GM12872 (cell line): ENCODE data around the gene HDHD3.

Experiments
- CTCF ChIP-seq: IDR thresholded peaks from 3 replicates; pipeline ENCODE4 v1.5.1; 2011; ENCODE audit warnings: low read depth, mild to moderate bottlenecking, low read length, moderate library complexity; ENCODE audit not compliant: insufficient read depth

HDHD3 gene

GRCh38 chr9:113409481-113409880, 32.7 kb upstream of the HDHD3 start:
- TF ChIP-seq CTCF, result no peak

GRCh38 chr9:113406873-113407511, 30.2 kb upstream of the HDHD3 start:
- peak; percentile 91 for TF ChIP-seq CTCF

DNA sequence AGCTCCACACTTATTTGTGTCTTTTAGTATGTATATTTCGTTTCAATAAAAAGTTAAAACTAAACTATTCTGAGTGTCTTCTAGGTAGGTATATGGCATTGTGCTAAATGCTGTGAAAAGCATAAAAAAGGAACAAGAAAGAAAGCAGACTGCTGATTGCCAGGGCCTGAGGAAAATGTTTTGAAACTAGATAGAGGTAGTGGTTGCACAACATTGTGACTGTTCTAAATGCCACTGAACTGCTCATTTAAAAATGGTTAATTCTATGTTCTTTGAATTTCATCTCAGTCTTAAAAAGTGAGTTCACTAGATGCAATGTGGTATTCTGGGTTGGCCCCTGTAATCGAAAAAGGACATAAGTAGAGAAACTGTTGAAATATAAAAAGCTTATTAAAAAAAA, 26.9 kb upstream of the HDHD3 start:
- TF ChIP-seq CTCF, result no peak

DNA sequence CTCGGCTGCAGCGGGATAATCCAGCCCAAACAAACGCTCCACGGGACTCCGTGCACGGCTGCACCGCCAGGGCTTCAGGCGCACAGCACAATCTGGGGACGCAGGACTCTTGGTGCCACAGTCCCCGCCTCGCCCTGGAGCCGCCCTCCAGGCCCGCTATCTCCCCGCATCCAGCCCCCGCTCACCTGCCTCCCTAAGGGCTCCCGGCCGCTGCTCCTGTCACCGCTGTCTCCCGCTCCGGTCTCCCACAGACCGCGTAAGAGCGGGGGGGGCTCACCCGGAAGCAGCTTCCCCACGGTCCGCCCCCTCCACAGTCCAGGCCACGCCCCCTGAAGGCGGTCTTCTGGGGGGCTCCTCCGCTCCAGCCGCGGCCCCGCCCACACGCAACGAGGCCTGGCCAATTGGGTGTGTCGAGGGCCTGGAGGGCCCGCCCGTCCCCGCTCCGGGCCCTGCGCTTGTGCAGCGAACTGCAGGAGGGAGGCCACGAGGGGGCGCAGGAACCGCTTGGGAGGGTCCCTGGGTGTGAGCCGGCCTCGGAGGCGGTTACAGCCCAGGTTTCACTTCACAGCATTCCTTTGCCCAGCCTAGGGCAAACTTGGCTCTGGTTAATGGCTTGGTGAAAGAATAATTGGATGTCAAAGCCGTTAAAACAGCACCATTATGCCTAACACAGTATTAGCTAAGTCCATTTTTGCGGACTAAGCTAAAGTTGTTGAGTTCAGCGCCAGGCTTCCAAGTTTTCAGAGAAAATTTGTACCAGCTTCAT, 24.4 kb upstream of the HDHD3 start, which contains the start of gene ALAD:
ALAD (minus strand) TSS at position 258 of the 766 bp plus-strand sequence. CDS start 7,725 bp downstream, outside the sequence.
- TF ChIP-seq CTCF, result peak; percentile 94

DNA sequence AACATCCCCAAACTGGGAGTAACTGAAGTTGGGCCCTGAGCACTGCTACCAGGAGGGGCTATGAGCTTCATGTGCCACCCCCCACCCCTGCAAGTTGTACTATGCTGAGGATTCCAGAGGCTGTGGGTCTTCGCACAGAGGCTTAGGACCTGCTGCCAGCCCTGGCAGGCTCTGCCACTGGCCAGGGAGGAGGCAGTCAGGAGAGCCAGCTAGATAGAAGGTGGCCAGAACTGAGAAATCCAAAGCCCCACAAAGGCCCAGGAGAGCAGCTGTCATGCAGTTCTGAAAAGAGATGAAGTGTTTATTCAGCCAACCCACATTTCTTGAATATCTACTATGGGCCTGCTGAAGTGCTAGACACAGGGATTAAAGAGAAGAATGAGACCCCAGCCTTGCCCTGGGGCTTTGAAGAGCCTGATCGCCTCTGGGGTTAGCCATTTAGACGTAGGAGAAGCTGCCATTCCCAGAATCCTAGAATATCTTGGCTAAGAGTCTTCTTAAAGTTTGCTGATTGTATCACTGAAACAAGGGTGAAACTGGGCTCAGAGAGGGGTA, 22.9 kb upstream of the HDHD3 start:
- TF ChIP-seq CTCF, result no peak

DNA sequence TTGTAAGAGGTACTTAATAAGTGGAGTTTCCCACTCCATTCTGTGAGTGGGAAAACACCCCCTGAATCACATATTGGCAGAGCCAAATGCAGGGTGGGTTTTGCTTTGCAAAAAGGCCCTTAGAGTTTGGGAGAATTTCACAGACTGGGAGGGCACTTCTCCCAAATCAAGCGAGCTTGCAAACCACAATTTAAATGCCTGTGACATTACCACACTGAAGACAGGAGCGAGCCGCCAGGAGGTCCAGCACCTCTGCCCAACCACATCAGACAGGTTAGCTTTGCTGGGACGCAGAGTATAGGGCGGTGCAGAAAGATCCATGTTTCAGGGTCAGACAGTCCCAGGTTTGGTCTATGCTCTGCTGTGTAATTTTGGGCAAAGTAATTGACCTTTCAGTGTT, 22.0 kb upstream of the HDHD3 start:
- TF ChIP-seq CTCF, result no peak

DNA sequence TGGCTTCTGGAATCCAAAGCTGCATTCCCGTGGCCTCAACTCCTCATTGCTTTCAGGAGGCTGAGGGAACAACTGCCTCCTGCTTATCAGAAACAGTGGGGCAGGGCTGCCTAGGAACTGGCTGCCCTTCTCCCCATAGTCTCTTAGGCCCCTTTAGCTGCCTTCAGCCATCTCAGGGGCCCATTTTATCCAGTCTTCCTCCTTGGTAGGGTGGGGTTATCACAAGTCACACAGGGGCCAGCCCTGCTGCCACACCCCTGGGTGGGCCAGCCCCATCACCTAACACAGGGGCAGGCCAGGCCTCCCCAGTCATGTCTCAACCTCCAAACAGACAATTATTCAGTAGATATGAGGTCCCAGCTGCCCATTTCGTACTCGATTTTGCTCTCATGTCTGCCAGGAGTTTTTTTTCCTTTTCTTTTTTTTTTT, 20.4 kb upstream of the HDHD3 start:
- TF ChIP-seq CTCF, result no peak
